A549 (cell line): ENCODE results near the gene ITGAX. TPM values are rescaled to one million over a fixed set of nuclear protein-coding genes. Genes with fewer than 3 reads are reported as not detected.

Experiments
- ATAC-seq, 2 experiments: fragments of 200-7000 bp in 1 of 2; fragments of >200 bp in 1 of 2; cut with Nextera tagmentation in 1 of 2; cut with Tn5 transposase in 1 of 2; 3 replicates each; pipeline versions ENCODE4 v1.8.0 to v1.9.1; 2018 to 2020; ENCODE audit warnings: mild to moderate bottlenecking in 1 of 2, moderate library complexity in 1 of 2
- CTCF ChIA-PET: fragments of 300-600 bp; sonication (Branson Sonifier 250); formaldehyde crosslinking; extraction: SDS; loops from one replicate; lab custom pipeline; 2021; ENCODE audit warnings: antibody characterized with exemption, inconsistent platforms; lab: Yijun Ruan, JAX
- POLR2A ChIA-PET: fragments of 350-600 bp; formaldehyde crosslinking; extraction: SDS; loops from one replicate; lab custom pipeline; 2021; ENCODE audit warnings: antibody characterized with exemption, inconsistent platforms; lab: Yijun Ruan, JAX
- DNase-seq, 2 experiments: peaks; one replicate each; pipeline versions ENCODE4 v3.0.0 to v3.0.0-alpha.2; 2011 to 2016; ENCODE audit warnings: low read depth in 1 of 2, low spot score in 1 of 2
- FAIRE-seq: peaks from 2 replicates; lab custom pipeline; 2011; peaks lifted over from hg19 to GRCh38; lab: Jason Lieb, UNC
- H3K27ac ChIP-seq, 2 experiments: fragments of >200 bp; sonication (Bioruptor Twin); formaldehyde crosslinking; 3 replicates each; pipeline ENCODE4 v1.5.1; 2016 to 2017
- H3K4me1 ChIP-seq: fragments of >200 bp; sonication (Bioruptor Twin); formaldehyde crosslinking; 3 replicates; pipeline ENCODE4 v1.6.1; 2016
- H3K4me2 ChIP-seq: fragments of >200 bp; sonication (Bioruptor Twin); formaldehyde crosslinking; 3 replicates; pipeline ENCODE4 v1.6.1; 2016
- H3K4me3 ChIP-seq: fragments of >200 bp; sonication (Bioruptor Twin); formaldehyde crosslinking; 3 replicates; pipeline ENCODE4 v1.5.1; 2016
- H3K9me3 ChIP-seq: fragments of >200 bp; sonication (Bioruptor Twin); formaldehyde crosslinking; 3 replicates; pipeline ENCODE4 v1.6.1; 2016
- CBX8 ChIP-seq: fragments of 200-600 bp; sonication (generic); IDR thresholded peaks from 2 replicates; pipeline ENCODE4 v1.6.1; 2016
- CEBPB ChIP-seq, 2 experiments: fragments of >200 bp in 1 of 2; sonication (Bioruptor Twin) in 1 of 2; formaldehyde crosslinking in 1 of 2; IDR thresholded peaks; 2 replicates each; pipeline ENCODE4 v1.6.1; 2012 to 2016
- CHD2 ChIP-seq: fragments of 150-350 bp; IDR thresholded peaks from 2 replicates; pipeline ENCODE4 v1.6.1; 2014; ENCODE audit warnings: low read length; ENCODE audit not compliant: partially characterized antibody
- EHMT2 ChIP-seq: fragments of 200-600 bp; sonication (generic); IDR thresholded peaks from 2 replicates; pipeline ENCODE4 v1.6.1; 2016; ENCODE audit warnings: antibody characterized with exemption, low read depth, mild to moderate bottlenecking, moderate library complexity
- ESRRA ChIP-seq: fragments of 150-350 bp; IDR thresholded peaks from 2 replicates; pipeline ENCODE4 v1.6.1; 2014; ENCODE audit warnings: mild to moderate bottlenecking, low read length, borderline replicate concordance
- FOXS1 ChIP-seq: fragments of 250-450 bp; sonication (Bioruptor Pico); IDR thresholded peaks from 2 replicates; pipeline ENCODE4 v1.5.0; 2020; ENCODE audit warnings: mild to moderate bottlenecking, moderate library complexity
- HOXB5 ChIP-seq: fragments of 250-450 bp; sonication (Bioruptor Pico); IDR thresholded peaks from 2 replicates; pipeline ENCODE4 v1.5.0; 2020; ENCODE audit warnings: mild to moderate bottlenecking, moderate library complexity
- JUN ChIP-seq, 2 experiments: fragments of >200 bp; sonication (Bioruptor Twin); formaldehyde crosslinking; IDR thresholded peaks; 2 replicates in 1 of 2; 3 replicates in 1 of 2; pipeline ENCODE4 v1.6.1; 2016 to 2017
- JUNB ChIP-seq: fragments of >200 bp; sonication (Bioruptor Twin); formaldehyde crosslinking; IDR thresholded peaks from 2 replicates; pipeline ENCODE4 v1.6.1; 2016
- KDM5A ChIP-seq: fragments of 200-600 bp; sonication (generic); IDR thresholded peaks from 2 replicates; pipeline ENCODE4 v1.6.1; 2016; ENCODE audit warnings: antibody characterized with exemption, mild to moderate bottlenecking
- MYC ChIP-seq: IDR thresholded peaks from 2 replicates; pipeline ENCODE4 v1.6.1; 2012; ENCODE audit warnings: mild to moderate bottlenecking, inconsistent platforms, low read length, improper control_type of control experiment, borderline replicate concordance
- POLR2A ChIP-seq: IDR thresholded peaks from 2 replicates; pipeline ENCODE4 v1.6.1; 2012; ENCODE audit warnings: mild to moderate bottlenecking, low read length
- POLR2AphosphoS2 ChIP-seq: conservative IDR thresholded peaks from 2 replicates; pipeline ENCODE4 v1.6.1; 2012; ENCODE audit warnings: low read length, improper control_type of control experiment, inconsistent platforms
- RFX5 ChIP-seq: fragments of 450-650 bp; IDR thresholded peaks from 2 replicates; pipeline ENCODE4 v1.7.1; 2014; ENCODE audit warnings: antibody characterized with exemption, mild to moderate bottlenecking, moderate library complexity
- TP53 ChIP-seq: fragments of 250-450 bp; sonication (Bioruptor Pico); IDR thresholded peaks from 2 replicates; pipeline ENCODE4 v1.5.0; 2021; ENCODE audit warnings: mild to moderate bottlenecking, moderate library complexity
- ZNF302 ChIP-seq: fragments of 250-450 bp; sonication (Bioruptor Pico); IDR thresholded peaks from 2 replicates; pipeline ENCODE4 v1.9.0; 2021; ENCODE audit warnings: inconsistent platforms, mild to moderate bottlenecking, moderate library complexity
- WGBS: methylation state at CpG from one replicate; pipeline ENCODE4 v1.1.6; 2017; ENCODE audit errors: missing lambda C conversion rate; 5-methylcytosine and 5-hydroxymethylcytosine counted together
- polyA plus RNA-seq, 4 experiments: library from polyadenylated mRNA; depleted of rRNA in 3 of 4; stranded (reverse); fragments of >200 nt; fragmentation: RNase III in 1 of 4; extraction: RNeasy Plus Mini Kit Qiagen cat#74134 plus additional on column Dnase treatment in 1 of 4; gene quantifications; 2 replicates in 3 of 4; 3 replicates in 1 of 4; pipeline ENCODE4 v1.2.3, GENCODE V29; 2011 to 2017
- TF ChIP-seq, protein P1 (sequence below): IDR thresholded peaks from 2 replicates; pipeline ENCODE4 v1.6.1; 2012
- TF ChIP-seq, protein P2 (sequence below): fragments of >200 bp; sonication (Bioruptor Twin); formaldehyde crosslinking; IDR thresholded peaks from 2 replicates; pipeline ENCODE4 v1.6.1; 2016
- TF ChIP-seq, protein P3 (sequence below): fragments of 200-600 bp; sonication (generic); IDR thresholded peaks from 2 replicates; pipeline ENCODE4 v1.6.1; 2016; ENCODE audit warnings: antibody characterized with exemption, mild to moderate bottlenecking, moderate library complexity
- TF ChIP-seq, protein P4 (sequence below): fragments of 250-450 bp; sonication (Bioruptor Pico); IDR thresholded peaks from 2 replicates; pipeline ENCODE4 v1.5.0; 2020; ENCODE audit warnings: low read depth, mild to moderate bottlenecking, moderate library complexity
- TF ChIP-seq, protein P5 (sequence below): fragments of >200 bp; sonication (Bioruptor Twin); formaldehyde crosslinking; IDR thresholded peaks from 3 replicates; pipeline ENCODE4 v1.5.1; 2016
- TF ChIP-seq, protein P6 (sequence below): fragments of 150-350 bp; IDR thresholded peaks from 2 replicates; pipeline ENCODE4 v1.6.1; 2014; ENCODE audit warnings: low read depth, mild to moderate bottlenecking, low read length
- TF ChIP-seq, protein P7 (sequence below): IDR thresholded peaks from 2 replicates; pipeline ENCODE4 v1.6.1; 2012

The ITGAX gene
- polyA plus RNA-seq, 2 of the 4 experiments (the other 2 are of a cell fraction): 0.49 to 0.87 TPM

DNA sequence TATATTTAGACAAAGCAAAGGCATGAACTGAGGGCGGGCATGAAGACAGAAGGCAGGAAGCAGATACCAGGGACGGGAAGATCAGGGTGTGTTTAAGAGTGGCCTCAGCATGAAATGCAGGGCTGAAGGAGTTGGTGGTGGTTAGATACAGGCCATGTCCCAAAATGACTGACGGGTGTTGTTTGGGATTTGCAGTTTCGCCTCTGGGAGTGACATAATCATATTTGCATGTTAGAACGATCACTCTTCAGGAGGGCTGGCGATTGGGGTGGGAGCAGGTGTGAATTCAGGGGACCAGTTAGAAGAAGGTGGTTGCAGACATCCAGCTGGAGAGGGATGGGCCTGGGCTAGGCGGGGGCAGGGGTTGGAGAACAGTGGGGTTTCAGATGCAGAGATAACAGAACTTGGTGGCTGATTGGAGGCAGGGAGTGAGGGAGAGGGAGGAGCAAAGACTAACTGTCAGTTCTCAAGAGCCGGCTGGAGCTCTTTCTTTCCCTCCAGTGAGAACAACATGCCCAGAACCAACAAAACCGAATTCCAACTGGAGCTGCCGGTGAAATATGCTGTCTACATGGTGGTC, 27.2 kb upstream of the ITGAX start (continued):
- no peak for TF ChIP-seq CEBPB (IDR thresholded peaks at IDR 0.05)
- no peak for TF ChIP-seq MYC
- TF ChIP-seq, protein P1, sequence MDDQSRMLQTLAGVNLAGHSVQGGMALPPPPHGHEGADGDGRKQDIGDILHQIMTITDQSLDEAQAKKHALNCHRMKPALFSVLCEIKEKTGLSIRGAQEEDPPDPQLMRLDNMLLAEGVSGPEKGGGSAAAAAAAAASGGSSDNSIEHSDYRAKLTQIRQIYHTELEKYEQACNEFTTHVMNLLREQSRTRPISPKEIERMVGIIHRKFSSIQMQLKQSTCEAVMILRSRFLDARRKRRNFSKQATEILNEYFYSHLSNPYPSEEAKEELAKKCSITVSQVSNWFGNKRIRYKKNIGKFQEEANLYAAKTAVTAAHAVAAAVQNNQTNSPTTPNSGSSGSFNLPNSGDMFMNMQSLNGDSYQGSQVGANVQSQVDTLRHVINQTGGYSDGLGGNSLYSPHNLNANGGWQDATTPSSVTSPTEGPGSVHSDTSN: no peak

DNA sequence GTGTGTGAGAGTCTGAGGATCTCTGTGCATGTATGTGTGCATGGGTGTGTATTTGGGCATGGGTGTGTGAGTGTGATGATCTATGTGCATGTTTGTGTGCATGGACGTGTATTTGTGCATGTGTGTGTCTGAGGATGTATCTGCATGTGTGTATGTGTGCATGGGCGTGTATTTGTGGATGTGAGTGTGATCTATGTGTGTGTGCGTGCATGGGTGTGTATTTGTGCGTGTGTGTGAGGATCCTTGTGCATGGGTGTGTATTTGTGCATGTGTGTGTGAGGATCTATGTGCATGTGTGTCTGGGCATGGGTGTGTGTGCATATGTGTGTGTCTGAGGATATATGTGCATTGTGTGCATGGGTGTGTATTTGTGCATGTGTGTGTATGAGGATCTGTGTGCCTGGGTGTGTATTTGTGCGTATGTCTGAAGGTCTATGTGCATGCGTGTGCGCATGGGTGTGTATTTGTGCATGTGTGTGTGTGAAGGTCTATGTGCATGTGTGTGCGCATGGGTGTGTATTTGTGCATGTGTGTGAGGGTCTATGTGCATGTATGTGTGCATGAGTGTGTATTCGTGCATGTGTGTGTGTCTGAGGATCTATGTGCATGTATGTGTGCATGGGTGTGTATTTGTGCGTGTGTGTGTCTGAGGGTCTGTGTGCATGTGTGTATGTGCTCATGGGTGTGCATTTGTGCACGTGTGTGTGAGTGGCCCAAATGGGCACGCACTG, 26.5 kb upstream of the ITGAX start:
- POLR2A ChIA-PET: no interaction called here
- no peak for ATAC-seq
- Histone ChIP-seq H3K27ac (no peak overlapping the region), H3K4me1 (no peaks in the 10 kb centered on the region), H3K9me3 (no peaks in the 10 kb centered on the region), H3K4me3 (no peak overlapping the region), H3K4me2 (no peak overlapping the region)
- CTCF ChIA-PET: no interaction called here
- TF ChIP-seq CHD2 (no peak), FOXS1 (no peak), CBX8 (no peak), JUNB (no peak), EHMT2 (no peak), RFX5 (no peak), JUN (IDR thresholded peaks at IDR 0.05) (no peak), KDM5A (no peak), ESRRA (no peak), ZNF302 (CRISPR knock-in tag) (no peak), POLR2A (no peak), TP53 (CRISPR knock-in tag) (no peak), HOXB5 (CRISPR knock-in tag) (no peak), POLR2AphosphoS2 (no peak)
- TF ChIP-seq, protein P2, sequence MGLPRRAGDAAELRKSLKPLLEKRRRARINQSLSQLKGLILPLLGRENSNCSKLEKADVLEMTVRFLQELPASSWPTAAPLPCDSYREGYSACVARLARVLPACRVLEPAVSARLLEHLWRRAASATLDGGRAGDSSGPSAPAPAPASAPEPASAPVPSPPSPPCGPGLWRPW: no peak
- TF ChIP-seq, protein P3, sequence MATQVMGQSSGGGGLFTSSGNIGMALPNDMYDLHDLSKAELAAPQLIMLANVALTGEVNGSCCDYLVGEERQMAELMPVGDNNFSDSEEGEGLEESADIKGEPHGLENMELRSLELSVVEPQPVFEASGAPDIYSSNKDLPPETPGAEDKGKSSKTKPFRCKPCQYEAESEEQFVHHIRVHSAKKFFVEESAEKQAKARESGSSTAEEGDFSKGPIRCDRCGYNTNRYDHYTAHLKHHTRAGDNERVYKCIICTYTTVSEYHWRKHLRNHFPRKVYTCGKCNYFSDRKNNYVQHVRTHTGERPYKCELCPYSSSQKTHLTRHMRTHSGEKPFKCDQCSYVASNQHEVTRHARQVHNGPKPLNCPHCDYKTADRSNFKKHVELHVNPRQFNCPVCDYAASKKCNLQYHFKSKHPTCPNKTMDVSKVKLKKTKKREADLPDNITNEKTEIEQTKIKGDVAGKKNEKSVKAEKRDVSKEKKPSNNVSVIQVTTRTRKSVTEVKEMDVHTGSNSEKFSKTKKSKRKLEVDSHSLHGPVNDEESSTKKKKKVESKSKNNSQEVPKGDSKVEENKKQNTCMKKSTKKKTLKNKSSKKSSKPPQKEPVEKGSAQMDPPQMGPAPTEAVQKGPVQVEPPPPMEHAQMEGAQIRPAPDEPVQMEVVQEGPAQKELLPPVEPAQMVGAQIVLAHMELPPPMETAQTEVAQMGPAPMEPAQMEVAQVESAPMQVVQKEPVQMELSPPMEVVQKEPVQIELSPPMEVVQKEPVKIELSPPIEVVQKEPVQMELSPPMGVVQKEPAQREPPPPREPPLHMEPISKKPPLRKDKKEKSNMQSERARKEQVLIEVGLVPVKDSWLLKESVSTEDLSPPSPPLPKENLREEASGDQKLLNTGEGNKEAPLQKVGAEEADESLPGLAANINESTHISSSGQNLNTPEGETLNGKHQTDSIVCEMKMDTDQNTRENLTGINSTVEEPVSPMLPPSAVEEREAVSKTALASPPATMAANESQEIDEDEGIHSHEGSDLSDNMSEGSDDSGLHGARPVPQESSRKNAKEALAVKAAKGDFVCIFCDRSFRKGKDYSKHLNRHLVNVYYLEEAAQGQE: no peak
- TF ChIP-seq, protein P4, sequence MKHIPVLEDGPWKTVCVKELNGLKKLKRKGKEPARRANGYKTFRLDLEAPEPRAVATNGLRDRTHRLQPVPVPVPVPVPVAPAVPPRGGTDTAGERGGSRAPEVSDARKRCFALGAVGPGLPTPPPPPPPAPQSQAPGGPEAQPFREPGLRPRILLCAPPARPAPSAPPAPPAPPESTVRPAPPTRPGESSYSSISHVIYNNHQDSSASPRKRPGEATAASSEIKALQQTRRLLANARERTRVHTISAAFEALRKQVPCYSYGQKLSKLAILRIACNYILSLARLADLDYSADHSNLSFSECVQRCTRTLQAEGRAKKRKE (CRISPR knock-in tag): no peak
- TF ChIP-seq, protein P5, sequence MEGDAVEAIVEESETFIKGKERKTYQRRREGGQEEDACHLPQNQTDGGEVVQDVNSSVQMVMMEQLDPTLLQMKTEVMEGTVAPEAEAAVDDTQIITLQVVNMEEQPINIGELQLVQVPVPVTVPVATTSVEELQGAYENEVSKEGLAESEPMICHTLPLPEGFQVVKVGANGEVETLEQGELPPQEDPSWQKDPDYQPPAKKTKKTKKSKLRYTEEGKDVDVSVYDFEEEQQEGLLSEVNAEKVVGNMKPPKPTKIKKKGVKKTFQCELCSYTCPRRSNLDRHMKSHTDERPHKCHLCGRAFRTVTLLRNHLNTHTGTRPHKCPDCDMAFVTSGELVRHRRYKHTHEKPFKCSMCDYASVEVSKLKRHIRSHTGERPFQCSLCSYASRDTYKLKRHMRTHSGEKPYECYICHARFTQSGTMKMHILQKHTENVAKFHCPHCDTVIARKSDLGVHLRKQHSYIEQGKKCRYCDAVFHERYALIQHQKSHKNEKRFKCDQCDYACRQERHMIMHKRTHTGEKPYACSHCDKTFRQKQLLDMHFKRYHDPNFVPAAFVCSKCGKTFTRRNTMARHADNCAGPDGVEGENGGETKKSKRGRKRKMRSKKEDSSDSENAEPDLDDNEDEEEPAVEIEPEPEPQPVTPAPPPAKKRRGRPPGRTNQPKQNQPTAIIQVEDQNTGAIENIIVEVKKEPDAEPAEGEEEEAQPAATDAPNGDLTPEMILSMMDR: no peak
- TF ChIP-seq, protein P6, sequence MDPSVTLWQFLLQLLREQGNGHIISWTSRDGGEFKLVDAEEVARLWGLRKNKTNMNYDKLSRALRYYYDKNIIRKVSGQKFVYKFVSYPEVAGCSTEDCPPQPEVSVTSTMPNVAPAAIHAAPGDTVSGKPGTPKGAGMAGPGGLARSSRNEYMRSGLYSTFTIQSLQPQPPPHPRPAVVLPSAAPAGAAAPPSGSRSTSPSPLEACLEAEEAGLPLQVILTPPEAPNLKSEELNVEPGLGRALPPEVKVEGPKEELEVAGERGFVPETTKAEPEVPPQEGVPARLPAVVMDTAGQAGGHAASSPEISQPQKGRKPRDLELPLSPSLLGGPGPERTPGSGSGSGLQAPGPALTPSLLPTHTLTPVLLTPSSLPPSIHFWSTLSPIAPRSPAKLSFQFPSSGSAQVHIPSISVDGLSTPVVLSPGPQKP: no peak
- TF ChIP-seq, protein P7, sequence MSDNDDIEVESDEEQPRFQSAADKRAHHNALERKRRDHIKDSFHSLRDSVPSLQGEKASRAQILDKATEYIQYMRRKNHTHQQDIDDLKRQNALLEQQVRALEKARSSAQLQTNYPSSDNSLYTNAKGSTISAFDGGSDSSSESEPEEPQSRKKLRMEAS: no peak
- DNase-seq: no peak
- 51% methylated on average over 12 of the region's 12 CpGs for WGBS
- FAIRE-seq: no peak
